ENCODE results near the gene EWSR1. TPM values are rescaled to one million over a fixed set of nuclear protein-coding genes. Genes with fewer than 3 reads are reported as not detected.

EWSR1 gene
- total and polyA plus RNA-seq, 2 donors (not counting 1 experiment from before 2014, with no cell fraction given), result 281 to 295 TPM

DNA sequence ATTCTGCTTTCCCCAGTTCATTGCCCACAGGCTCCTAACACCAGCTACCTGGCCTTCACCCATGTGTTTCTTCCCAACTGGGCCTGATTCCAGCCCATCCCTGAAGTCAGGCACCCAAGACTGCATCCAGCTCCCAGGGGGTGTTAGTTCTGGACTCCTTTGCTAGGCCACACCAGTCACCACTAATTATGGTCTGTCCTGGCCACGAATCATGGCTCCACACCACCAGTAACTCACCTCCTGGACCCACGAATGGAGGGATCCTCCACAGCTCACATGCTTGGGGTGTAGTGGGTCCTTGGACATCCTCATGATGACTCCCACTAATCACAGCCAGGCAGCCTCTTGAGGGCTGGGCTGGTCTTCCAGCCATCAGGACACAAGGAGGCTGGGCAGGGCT is 51.0 kb downstream of the EWSR1 start:
- intact Hi-C loops (cut with micrococcal nuclease), result no loop called here
- Mint-ChIP-seq H3K27ac (no peak overlapping the region), H3K9me3 (ENCODE audit: insufficient read depth) (no peaks in the 10 kb centered on the region), H3K27me3 (peaks cover 19% of the 10 kb centered on the region), H3K4me3 (no peak overlapping the region), H3K4me1 (peaks cover 10% of the 10 kb centered on the region)
- POLR2A ChIA-PET, result no interaction called here
- no peak overlapping the region for H3K9ac ChIP-seq (ENCODE audit: low read length)
- CTCF ChIA-PET, result no interaction called here
- ATAC-seq (ENCODE audit: low read depth), result no peak
- DNase-seq, result no peak
- peaks cover 3% of the 10 kb centered on the region for H4K20me1 ChIP-seq (ENCODE audit: control insufficient read depth, insufficient read depth, low read length, poor library complexity, severe bottlenecking)
- no peak overlapping the region for H2AFZ ChIP-seq (ENCODE audit: insufficient read depth, low read depth, low read length, poor library complexity, severe bottlenecking)
- TF ChIP-seq, protein P1, sequence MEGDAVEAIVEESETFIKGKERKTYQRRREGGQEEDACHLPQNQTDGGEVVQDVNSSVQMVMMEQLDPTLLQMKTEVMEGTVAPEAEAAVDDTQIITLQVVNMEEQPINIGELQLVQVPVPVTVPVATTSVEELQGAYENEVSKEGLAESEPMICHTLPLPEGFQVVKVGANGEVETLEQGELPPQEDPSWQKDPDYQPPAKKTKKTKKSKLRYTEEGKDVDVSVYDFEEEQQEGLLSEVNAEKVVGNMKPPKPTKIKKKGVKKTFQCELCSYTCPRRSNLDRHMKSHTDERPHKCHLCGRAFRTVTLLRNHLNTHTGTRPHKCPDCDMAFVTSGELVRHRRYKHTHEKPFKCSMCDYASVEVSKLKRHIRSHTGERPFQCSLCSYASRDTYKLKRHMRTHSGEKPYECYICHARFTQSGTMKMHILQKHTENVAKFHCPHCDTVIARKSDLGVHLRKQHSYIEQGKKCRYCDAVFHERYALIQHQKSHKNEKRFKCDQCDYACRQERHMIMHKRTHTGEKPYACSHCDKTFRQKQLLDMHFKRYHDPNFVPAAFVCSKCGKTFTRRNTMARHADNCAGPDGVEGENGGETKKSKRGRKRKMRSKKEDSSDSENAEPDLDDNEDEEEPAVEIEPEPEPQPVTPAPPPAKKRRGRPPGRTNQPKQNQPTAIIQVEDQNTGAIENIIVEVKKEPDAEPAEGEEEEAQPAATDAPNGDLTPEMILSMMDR (IDR thresholded peaks at IDR 0.05), result no peak
- TF ChIP-seq EZH2 (IDR thresholded peaks at IDR 0.05; ENCODE audit: borderline replicate concordance, insufficient read depth, low read depth, low read length, poor library complexity, severe bottlenecking), result no peak
- no peak overlapping the region for H3K4me3 ChIP-seq (ENCODE audit: control extremely low read depth in 1 of 5, extremely low read depth in 1 of 5, insufficient read depth in 1 of 5, low read depth in 2 of 5, low read length in 4 of 5)
- H3K27me3 ChIP-seq (replicated peaks in 1 of 4; ENCODE audit: control extremely low read depth in 1 of 4, control insufficient read depth in 3 of 4, insufficient read depth in 4 of 4, low read length in 3 of 4), result peaks cover 0 to 22% (median 11%) of the 10 kb centered on the region in 4 experiments
- H3K9me3 ChIP-seq (ENCODE audit: control extremely low read depth in 1 of 3, control insufficient read depth in 2 of 3, insufficient read depth in 1 of 3, low read length in 2 of 3), result peaks cover 0 to 8% (median 0%) of the 10 kb centered on the region in 3 donors
- no peaks in the 10 kb centered on the region for H3K79me2 ChIP-seq (ENCODE audit: control insufficient read depth, insufficient read depth, low read length)
- H3K36me3 ChIP-seq (replicated peaks in 1 of 2; ENCODE audit: control extremely low read depth in 1 of 2, control insufficient read depth in 1 of 2, extremely low read depth in 1 of 2, insufficient read depth in 2 of 2, low read length in 1 of 2), result no peaks in the 10 kb centered on the region
- no peak overlapping the region for H3K4me2 ChIP-seq (replicated peaks; ENCODE audit: low read depth, low read length, poor library complexity, severe bottlenecking)
- WGBS (ENCODE audit: insufficient coverage), result 80% methylated on average over 1 of the region's 2 CpGs
- H3K4me1 ChIP-seq (ENCODE audit: control insufficient read depth in 2 of 2, insufficient read depth in 2 of 2, low read length in 2 of 2), result peaks cover 13 to 15% of the 10 kb centered on the region in 2 donors
- H3K27ac ChIP-seq (ENCODE audit: low read length in 2 of 2), result no peak overlapping the region

DNA sequence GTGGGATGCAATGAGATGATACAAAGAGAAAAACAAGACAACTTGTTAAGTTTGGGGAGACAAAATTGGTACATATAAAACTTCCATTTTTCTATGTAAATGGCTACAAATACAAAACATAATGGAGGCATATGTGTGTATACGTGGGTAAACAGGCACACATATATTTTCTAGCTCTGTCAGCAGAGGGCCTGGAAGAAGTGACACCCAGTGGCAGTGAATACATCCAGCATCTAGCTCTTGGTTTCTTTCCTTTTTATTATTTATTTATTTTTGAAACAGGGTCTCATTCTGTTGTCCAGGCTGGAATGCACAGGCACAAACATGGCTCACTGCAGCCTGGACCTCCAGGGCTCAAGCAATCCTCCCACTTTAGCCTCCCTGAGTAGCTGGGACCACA is 52.5 kb downstream of the EWSR1 start:
- Histone ChIP-seq H3K4me1 (ENCODE audit: control insufficient read depth in 2 of 2, insufficient read depth in 2 of 2, low read length in 2 of 2) (peaks cover 4 to 5% of the 10 kb centered on the region in 2 donors), H3K36me3 (replicated peaks in 1 of 2; ENCODE audit: control extremely low read depth in 1 of 2, control insufficient read depth in 1 of 2, extremely low read depth in 1 of 2, insufficient read depth in 2 of 2, low read length in 1 of 2) (no peaks in the 10 kb centered on the region), H3K27ac (ENCODE audit: low read length in 2 of 2) (no peak overlapping the region), H3K4me3 (ENCODE audit: control extremely low read depth in 1 of 5, extremely low read depth in 1 of 5, insufficient read depth in 1 of 5, low read depth in 2 of 5, low read length in 4 of 5) (no peak overlapping the region), H2AFZ (ENCODE audit: insufficient read depth, low read depth, low read length, poor library complexity, severe bottlenecking) (no peak overlapping the region), H3K4me2 (replicated peaks; ENCODE audit: low read depth, low read length, poor library complexity, severe bottlenecking) (no peak overlapping the region), H3K9ac (ENCODE audit: low read length) (no peak overlapping the region), H3K79me2 (ENCODE audit: control insufficient read depth, insufficient read depth, low read length) (no peaks in the 10 kb centered on the region), H3K27me3 (replicated peaks in 1 of 4; ENCODE audit: control extremely low read depth in 1 of 4, control insufficient read depth in 3 of 4, insufficient read depth in 4 of 4, low read length in 3 of 4) (peaks cover 0 to 13% (median 4%) of the 10 kb centered on the region in 4 experiments), H3K9me3 (ENCODE audit: control extremely low read depth in 1 of 3, control insufficient read depth in 2 of 3, insufficient read depth in 1 of 3, low read length in 2 of 3) (peaks cover 0 to 3% (median 0%) of the 10 kb centered on the region in 3 donors), H4K20me1 (ENCODE audit: control insufficient read depth, insufficient read depth, low read length, poor library complexity, severe bottlenecking) (no peaks in the 10 kb centered on the region)
- Mint-ChIP-seq H3K27me3 (peaks cover 12% of the 10 kb centered on the region), H3K4me3 (no peak overlapping the region), H3K27ac (no peak overlapping the region), H3K9me3 (ENCODE audit: insufficient read depth) (no peaks in the 10 kb centered on the region), H3K4me1 (peaks cover 2% of the 10 kb centered on the region)
- intact Hi-C loops (cut with micrococcal nuclease), result no loop called here
- ChIA-PET POLR2A (interaction anchor here (0.6 kb wide), 1 partner anchor 233 kb away, joined by 6 read pairs; the partner anchor contains the start of gene THOC5), CTCF (interaction anchor here (0.7 kb wide), 1 partner anchor 65 kb away, joined by 3 read pairs; no protein-coding TSS in a partner anchor)
- DNase-seq, result no peak
- ATAC-seq (ENCODE audit: low read depth), result no peak
- no CpG with 5 or more reads among the region's 1 CpG for whole genome bisulfite sequencing (ENCODE audit: insufficient coverage)
- no peak for TF ChIP-seq EZH2 (IDR thresholded peaks at IDR 0.05; ENCODE audit: borderline replicate concordance, insufficient read depth, low read depth, low read length, poor library complexity, severe bottlenecking)
- TF ChIP-seq, protein P1 (IDR thresholded peaks at IDR 0.05), result no peak

Data from B cell (primary cell).